GM21576 (cell line): ENCODE data around the gene MESD.

Source experiments
- ATAC-seq: cut with Tn5 transposase; IDR thresholded peaks from one replicate; pipeline ENCODE4 v1.9.1; 2021; ENCODE audit warnings: mild to moderate bottlenecking, moderate library complexity; ENCODE audit not compliant: unreplicated experiment

Gene MESD

GRCh38 chr15:80940851-80941250 lies 48.8 kb downstream of the MESD start:
- ATAC-seq: no peak

GRCh38 chr15:80940331-80940730 lies 49.3 kb downstream of the MESD start:
- ATAC-seq: no peak

- no peak for ATAC-seq
Observed at GRCh38 chr15:80939216-80939615, 50.4 kb downstream of the MESD start.

GRCh38 chr15:80937718-80938117 lies 51.9 kb downstream of the MESD start:
- ATAC-seq: no peak

GRCh38 chr15:80936288-80937078 lies 53.1 kb downstream of the MESD start:
- no peak for ATAC-seq

GRCh38 chr15:80934761-80935221 lies 54.8 kb downstream of the MESD start:
- no peak for ATAC-seq

GRCh38 chr15:80932989-80933388 lies 56.6 kb downstream of the MESD start:
- ATAC-seq: no peak

GRCh38 chr15:80932513-80932815 lies 57.2 kb downstream of the MESD start:
- no peak for ATAC-seq

- no peak for ATAC-seq
Observed at GRCh38 chr15:80931721-80932512, 57.7 kb downstream of the MESD start.

GRCh38 chr15:80931191-80931590 lies 58.4 kb downstream of the MESD start:
- no peak for ATAC-seq

- ATAC-seq: no peak
Observed at GRCh38 chr15:80929689-80930088, 59.9 kb downstream of the MESD start.

- ATAC-seq: no peak
Observed at GRCh38 chr15:80929225-80929624, 60.4 kb downstream of the MESD start.

GRCh38 chr15:80926126-80926525 lies 63.5 kb downstream of the MESD start:
- ATAC-seq: no peak

GRCh38 chr15:80925597-80926059 lies 64.0 kb downstream of the MESD start:
- ATAC-seq: no peak

- ATAC-seq: no peak
Observed at GRCh38 chr15:80924278-80924677, 65.3 kb downstream of the MESD start.

- no peak for ATAC-seq
Observed at GRCh38 chr15:80923668-80924067, 66.0 kb downstream of the MESD start.

- no peak for ATAC-seq
Observed at GRCh38 chr15:80921736-80922410, 67.7 kb downstream of the MESD start.

GRCh38 chr15:80920271-80920699 lies 69.3 kb downstream of the MESD start:
- no peak for ATAC-seq

- ATAC-seq: no peak
Observed at GRCh38 chr15:80918196-80918783, 71.3 kb downstream of the MESD start.

GRCh38 chr15:80916056-80916455 lies 73.6 kb downstream of the MESD start:
- no peak for ATAC-seq

- ATAC-seq: no peak
Observed at GRCh38 chr15:80915472-80915871, 74.1 kb downstream of the MESD start.
